Stimulated activated CD8-positive, alpha-beta memory T cell treated with anti-CD3 and anti-CD28 coated beads, Interleukin-7, amount 100 ng/mL, for 1 hour (primary cell): ENCODE data around the gene APOL1.
A peak's percentile ranks its signal among the peaks of the same experiment; 100 is the strongest.
"Not testable (repeated sequence)": the region's sequence is repeated elsewhere in the genome, so short reads cannot be mapped to it uniquely, and the experiment has no call there.

ENCODE experiments used
- DNase-seq, 2 donors: peaks; one replicate each; pipeline ENCODE4 v3.0.0-alpha.2; 2020; ENCODE audit warnings: low read depth in 2 of 2

Gene APOL1

GRCh38 chr22:36252754-36253522 lies at the start of gene APOL1:
Gene APOL1, plus strand, starts transcription at chr22:36253133. Its CDS starts 1,823 bp downstream, at chr22:36254956.
- no peak for DNase-seq

GRCh38 chr22:36203441-36203840 lies 49.5 kb upstream of the APOL1 start:
- DNase-seq: not testable (repeated sequence)

GRCh38 chr22:36204001-36204631 lies 48.8 kb upstream of the APOL1 start:
- DNase-seq: no peak

- no peak for DNase-seq
Measured at GRCh38 chr22:36204632-36205015, 48.3 kb upstream of the APOL1 start.

- not testable (repeated sequence) for DNase-seq
Measured at GRCh38 chr22:36205573-36205972, 47.4 kb upstream of the APOL1 start.

GRCh38 chr22:36206255-36206654 lies 46.7 kb upstream of the APOL1 start:
- no peak for DNase-seq

GRCh38 chr22:36208162-36208765 lies 44.7 kb upstream of the APOL1 start:
- DNase-seq: no peak

- DNase-seq: no peak
Measured at GRCh38 chr22:36208914-36209313, 44.0 kb upstream of the APOL1 start.

- not testable (repeated sequence) for DNase-seq
Measured at GRCh38 chr22:36209488-36209908, 43.4 kb upstream of the APOL1 start.

- no peak for DNase-seq
Measured at GRCh38 chr22:36210224-36210623, 42.7 kb upstream of the APOL1 start.

- DNase-seq: no peak
Measured at GRCh38 chr22:36211237-36211861, 41.6 kb upstream of the APOL1 start.

GRCh38 chr22:36212901-36213300 lies 40.0 kb upstream of the APOL1 start:
- DNase-seq: no peak

GRCh38 chr22:36213586-36213985 lies 39.3 kb upstream of the APOL1 start:
- no peak for DNase-seq

GRCh38 chr22:36215981-36216380 lies 37.0 kb upstream of the APOL1 start:
- DNase-seq: no peak

- no peak for DNase-seq
Measured at GRCh38 chr22:36218648-36219193, 34.2 kb upstream of the APOL1 start.

GRCh38 chr22:36220451-36220921 lies 32.4 kb upstream of the APOL1 start:
- DNase-seq: no peak

- peak in 1 of 2 donors; percentile 34 for DNase-seq
Measured at GRCh38 chr22:36221799-36222751, 30.9 kb upstream of the APOL1 start.

- DNase-seq: no peak
Measured at GRCh38 chr22:36222887-36223450, 30.0 kb upstream of the APOL1 start.

GRCh38 chr22:36223504-36223903 lies 29.4 kb upstream of the APOL1 start:
- no peak for DNase-seq

- no peak for DNase-seq
Measured at GRCh38 chr22:36224245-36224644, 28.7 kb upstream of the APOL1 start.
